Endothelial cell of umbilical vein (primary cell): ENCODE measurements around the gene DCLK1. TPM values are rescaled to one million over a fixed set of nuclear protein-coding genes. Genes with fewer than 3 reads are reported as not detected.

Source experiments
- BruUV-seq: library from RNA; stranded (reverse); fragments of 400-500 nt; replicated peaks from 2 replicates; lab custom pipeline; 2021; lab: Mats Ljungman, UMichigan
- CTCF ChIA-PET: fragments of 300-600, 350-600 bp; sonication (Branson Sonifier 250); formaldehyde crosslinking; loops from one replicate; lab custom pipeline; 2021; ENCODE audit warnings: antibody characterized with exemption, inconsistent platforms; lab: Charles Lee
- POLR2A ChIA-PET: fragments of 300-600, 350-600 bp; sonication (Branson Sonifier 250); formaldehyde crosslinking; loops from one replicate; lab custom pipeline; 2021; ENCODE audit warnings: antibody characterized with exemption, inconsistent platforms; lab: Charles Lee
- DNase-seq: peaks from one replicate; pipeline ENCODE4 v3.0.0-alpha.2; 2011; ENCODE audit warnings: low read depth, low spot score
- FAIRE-seq: peaks from 2 replicates; lab custom pipeline; 2011; peaks lifted over from hg19 to GRCh38; lab: Jason Lieb, UNC
- H2AFZ ChIP-seq: 2 replicates; pipeline ENCODE4 v1.6.0; 2012; ENCODE audit warnings: low read depth, low read length, control low read depth, inconsistent platforms
- H3K27ac ChIP-seq: 2 replicates; pipeline ENCODE4 v1.5.1; 2011; ENCODE audit warnings: low read depth, mild to moderate bottlenecking, control low read depth, low read length, moderate library complexity; ENCODE audit not compliant: insufficient read depth
- H3K27me3 ChIP-seq, 2 experiments: 2 replicates each; pipeline versions ENCODE4 v1.6.0 to v1.6.1; 2011; ENCODE audit warnings: low read length in 2 of 2, mixed read lengths in 1 of 2; ENCODE audit not compliant: control insufficient read depth in 2 of 2, insufficient read depth in 2 of 2
- H3K36me3 ChIP-seq, 2 experiments: 2 replicates in 1 of 2; 3 replicates in 1 of 2; pipeline ENCODE4 v1.5.1; 2011; ENCODE audit warnings: low read length in 2 of 2, mild to moderate bottlenecking in 1 of 2, moderate library complexity in 1 of 2; ENCODE audit not compliant: control insufficient read depth in 2 of 2, insufficient read depth in 2 of 2; ENCODE audit errors: extremely low read depth in 1 of 2
- H3K4me1 ChIP-seq: 3 replicates; pipeline ENCODE4 v1.5.1; 2011; ENCODE audit warnings: mild to moderate bottlenecking, low read length; ENCODE audit not compliant: control insufficient read depth, insufficient read depth; ENCODE audit errors: extremely low read depth
- H3K4me2 ChIP-seq: 2 replicates; pipeline ENCODE4 v1.6.1; 2011; ENCODE audit warnings: low read length, control low read depth, mixed read lengths; ENCODE audit not compliant: insufficient read depth
- H3K4me3 ChIP-seq, 3 experiments: fragments of 200-600 bp in 1 of 3; sonication (generic), shearing (Covaris generic) in 1 of 3; replicated peaks in 1 of 3; 2 replicates each; pipeline ENCODE4 v1.5.1; 2011 to 2016; ENCODE audit warnings: control low read depth in 3 of 3, low read length in 3 of 3, mild to moderate bottlenecking in 2 of 3, inconsistent platforms in 1 of 3, low read depth in 1 of 3, moderate library complexity in 1 of 3; ENCODE audit not compliant: insufficient read depth in 1 of 3
- H3K79me2 ChIP-seq: 2 replicates; pipeline ENCODE4 v1.6.0; 2012; ENCODE audit warnings: low read length, inconsistent platforms; ENCODE audit not compliant: control insufficient read depth, insufficient read depth
- H3K9ac ChIP-seq: replicated peaks from 2 replicates; pipeline ENCODE3; 2011; ENCODE audit warnings: low read length, control low read depth; ENCODE audit not compliant: insufficient read depth; ENCODE audit errors: extremely low read depth
- H3K9me1 ChIP-seq: replicated peaks from 3 replicates; pipeline ENCODE4 v1.6.0; 2011; ENCODE audit warnings: mild to moderate bottlenecking, low read length; ENCODE audit not compliant: control insufficient read depth, insufficient read depth; ENCODE audit errors: extremely low read depth
- H3K9me3 ChIP-seq: replicated peaks from 2 replicates; pipeline ENCODE4 v1.5.1; 2012; ENCODE audit warnings: low read length, inconsistent platforms; ENCODE audit not compliant: control insufficient read depth, insufficient read depth
- H4K20me1 ChIP-seq: replicated peaks from 2 replicates; pipeline ENCODE3; 2011; ENCODE audit warnings: mild to moderate bottlenecking, low read length; ENCODE audit not compliant: control insufficient read depth, insufficient read depth; ENCODE audit errors: extremely low read depth
- EZH2 ChIP-seq: IDR thresholded peaks from 2 replicates; pipeline ENCODE4 v1.6.1; 2012; ENCODE audit warnings: borderline replicate concordance, low read depth, mild to moderate bottlenecking, moderate library complexity, low read length, inconsistent platforms; ENCODE audit not compliant: severe bottlenecking
- FOS ChIP-seq: IDR thresholded peaks from 2 replicates; pipeline ENCODE4 v1.6.1; 2011; ENCODE audit warnings: mild to moderate bottlenecking, low read length, moderate library complexity, borderline replicate concordance; ENCODE audit not compliant: insufficient read depth
- GATA2 ChIP-seq: IDR thresholded peaks from 2 replicates; pipeline ENCODE4 v1.7.0; 2011; ENCODE audit warnings: low read depth, mild to moderate bottlenecking, moderate library complexity, mixed read lengths, low read length; ENCODE audit not compliant: insufficient read length, insufficient read depth
- JUN ChIP-seq: IDR thresholded peaks from 2 replicates; pipeline ENCODE4 v1.6.1; 2011; ENCODE audit warnings: borderline replicate concordance, low read depth; ENCODE audit not compliant: insufficient read length, insufficient read depth
- MYC ChIP-seq: IDR thresholded peaks from one replicate; pipeline ENCODE4 v1.6.1; 2011; ENCODE audit warnings: mild to moderate bottlenecking, low read depth, low read length
- POLR2A ChIP-seq: IDR thresholded peaks from 2 replicates; pipeline ENCODE4 v1.6.1; 2012; ENCODE audit warnings: low read depth, mild to moderate bottlenecking, control low read depth, low read length
- POLR2AphosphoS5 ChIP-seq: IDR thresholded peaks from 2 replicates; pipeline ENCODE4 v1.6.1; 2012; ENCODE audit warnings: low read depth, mild to moderate bottlenecking, control low read depth, low read length, moderate library complexity; ENCODE audit not compliant: insufficient read depth
- dilution Hi-C: fragments of 300-500 bp; cut with MboI; formaldehyde crosslinking; loops from one replicate; pipeline ENCODE4 v1.15.0; 2019; ENCODE audit warnings: low sequenced_read_pairs; ENCODE audit not compliant: extremely low pct_ligation_motif_present
- intact Hi-C: fragments of 100-400 bp; cut with micrococcal nuclease; formaldehyde crosslinking; loops from one replicate; pipeline ENCODE4 v1.10.0; 2022
- polyA plus RNA-seq, 4 experiments: library from polyadenylated mRNA; depleted of rRNA in 3 of 4; stranded (reverse) in 3 of 4; unstranded in 1 of 4; fragments of >200 nt; gene quantifications; 2 replicates each; pipeline versions ENCODE4 v1.2.1 to v1.2.3, GENCODE V29; 2011 to 2012; ENCODE audit warnings: missing spikeins in 1 of 4
- total RNA-seq: library from RNA; stranded (reverse); gene quantifications from 2 replicates; pipeline ENCODE4 v1.2.3, GENCODE V29; 2021
- TF ChIP-seq, protein P1 (sequence below), 2 donors: IDR thresholded peaks; 1 replicate in 1 of 2; 2 replicates in 1 of 2; pipeline ENCODE4 v1.5.1; 2011; ENCODE audit warnings: low read length in 2 of 2, mild to moderate bottlenecking in 2 of 2, moderate library complexity in 2 of 2, control low read depth in 1 of 2, inconsistent platforms in 1 of 2, low read depth in 1 of 2; ENCODE audit not compliant: insufficient read depth in 1 of 2; ENCODE audit errors: extremely low read depth in 1 of 2
- TF ChIP-seq, protein P2 (sequence below): IDR thresholded peaks from 2 replicates; pipeline ENCODE4 v1.6.1; 2011; ENCODE audit not compliant: insufficient read depth, insufficient read length

DCLK1 gene
- total and polyA plus RNA-seq, 2 donors (not counting 3 experiments of a cell fraction or from before 2014, with no cell fraction given): 0.28 to 3.9 TPM

DNA sequence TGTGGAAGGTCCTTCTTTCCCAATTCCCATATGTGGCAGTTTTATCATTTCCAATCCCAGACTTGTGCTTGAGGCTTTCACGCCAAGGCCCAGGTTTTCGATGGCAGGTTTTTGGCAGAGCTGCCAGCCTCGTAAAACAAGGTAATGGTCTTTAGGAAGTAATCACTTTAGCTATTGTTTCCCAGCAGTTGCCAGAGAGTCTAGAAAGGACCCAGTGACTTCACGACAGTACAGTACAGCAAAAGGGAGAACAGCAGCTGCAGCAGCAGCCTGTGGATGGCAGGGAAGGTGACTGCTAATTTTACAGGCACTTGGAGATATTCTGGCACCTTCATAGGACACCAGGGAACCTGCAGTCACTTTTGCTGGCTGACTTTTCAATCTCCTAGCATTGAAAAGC is 363.1 kb downstream of the DCLK1 start:
- CTCF ChIA-PET: interaction anchor here (2.4 kb wide), 1 partner anchor 21 kb away, joined by 12 read pairs; no protein-coding TSS in a partner anchor

More for the DNA sequence above, 363.1 kb downstream of the DCLK1 start:
- TF ChIP-seq POLR2A (no peak), FOS (no peak), GATA2 (no peak), POLR2AphosphoS5 (no peak), MYC (no peak), EZH2 (no peak), JUN (no peak)
- TF ChIP-seq, protein P1, sequence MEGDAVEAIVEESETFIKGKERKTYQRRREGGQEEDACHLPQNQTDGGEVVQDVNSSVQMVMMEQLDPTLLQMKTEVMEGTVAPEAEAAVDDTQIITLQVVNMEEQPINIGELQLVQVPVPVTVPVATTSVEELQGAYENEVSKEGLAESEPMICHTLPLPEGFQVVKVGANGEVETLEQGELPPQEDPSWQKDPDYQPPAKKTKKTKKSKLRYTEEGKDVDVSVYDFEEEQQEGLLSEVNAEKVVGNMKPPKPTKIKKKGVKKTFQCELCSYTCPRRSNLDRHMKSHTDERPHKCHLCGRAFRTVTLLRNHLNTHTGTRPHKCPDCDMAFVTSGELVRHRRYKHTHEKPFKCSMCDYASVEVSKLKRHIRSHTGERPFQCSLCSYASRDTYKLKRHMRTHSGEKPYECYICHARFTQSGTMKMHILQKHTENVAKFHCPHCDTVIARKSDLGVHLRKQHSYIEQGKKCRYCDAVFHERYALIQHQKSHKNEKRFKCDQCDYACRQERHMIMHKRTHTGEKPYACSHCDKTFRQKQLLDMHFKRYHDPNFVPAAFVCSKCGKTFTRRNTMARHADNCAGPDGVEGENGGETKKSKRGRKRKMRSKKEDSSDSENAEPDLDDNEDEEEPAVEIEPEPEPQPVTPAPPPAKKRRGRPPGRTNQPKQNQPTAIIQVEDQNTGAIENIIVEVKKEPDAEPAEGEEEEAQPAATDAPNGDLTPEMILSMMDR (IDR thresholded peaks at IDR 0.05; ENCODE audit: extremely low read depth in 1 of 2, insufficient read depth in 1 of 2, low read depth in 1 of 2, low read length in 2 of 2): no peak
- TF ChIP-seq, protein P2, sequence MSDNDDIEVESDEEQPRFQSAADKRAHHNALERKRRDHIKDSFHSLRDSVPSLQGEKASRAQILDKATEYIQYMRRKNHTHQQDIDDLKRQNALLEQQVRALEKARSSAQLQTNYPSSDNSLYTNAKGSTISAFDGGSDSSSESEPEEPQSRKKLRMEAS: no peak
- H3K4me2 ChIP-seq: no peak overlapping the region
- H3K4me1 ChIP-seq: no peaks in the 10 kb centered on the region
- intact Hi-C loops: no loop called here
- no TSS peak for BruUV-seq
- no peaks in the 10 kb centered on the region for H3K79me2 ChIP-seq
- dilution Hi-C loops: no loop called here
- no peak for FAIRE-seq
- no peak overlapping the region for H2AFZ ChIP-seq
- DNase-seq: no peak
- POLR2A ChIA-PET: interaction anchor here (0.6 kb wide), 1 partner anchor 34 kb away, joined by 4 read pairs; no protein-coding TSS in a partner anchor
- no peak overlapping the region for H3K9ac ChIP-seq
- no peaks in the 10 kb centered on the region for H4K20me1 ChIP-seq
- no peak overlapping the region for H3K4me3 ChIP-seq
- H3K36me3 ChIP-seq: no peaks in the 10 kb centered on the region
- H3K27me3 ChIP-seq: peaks cover 0 to 2% of the 10 kb centered on the region in 2 experiments
- H3K9me3 ChIP-seq: no peaks in the 10 kb centered on the region
- no peak overlapping the region for H3K27ac ChIP-seq
- H3K9me1 ChIP-seq: no peaks in the 10 kb centered on the region
